K562 (cell line): ENCODE data around the gene ATP6V0E1. TPM values are rescaled to one million over a fixed set of nuclear protein-coding genes. Genes with fewer than 3 reads are reported as not detected.

ENCODE experiments used
- ATAC-seq: fragments of 200-7000 bp; cut with Tn5 transposase; 3 replicates; pipeline ENCODE4 v1.9.1; 2020; ENCODE audit warnings: moderate library complexity
- BruUV-seq: library from RNA; stranded (reverse); fragments of 400-500 nt; replicated peaks from 2 replicates; lab custom pipeline; 2021; lab: Mats Ljungman, UMichigan
- CTCF ChIA-PET: fragments of 300-600 bp; formaldehyde crosslinking; extraction: SDS; loops from one replicate; lab custom pipeline; 2021; ENCODE audit warnings: low intra/inter-chr PET ratio; lab: Yijun Ruan, JAX
- POLR2A ChIA-PET: fragments of 300-600, 350-650 bp; sonication (Branson Sonifier 250); formaldehyde crosslinking; extraction: SDS; loops from one replicate; lab custom pipeline; 2021; ENCODE audit warnings: antibody characterized with exemption, inconsistent platforms; lab: Yijun Ruan, JAX
- DNase-seq, 4 experiments: peaks; one replicate each; pipeline versions ENCODE4 v3.0.0 to v3.0.0-alpha.2; 2011 to 2018; ENCODE audit warnings: low spot score in 3 of 4, mixed read lengths in 3 of 4; ENCODE audit errors: extremely low read depth in 1 of 4
- FAIRE-seq: peaks from 2 replicates; lab custom pipeline; 2011; peaks lifted over from hg19 to GRCh38; lab: Jason Lieb, UNC
- H2AFZ ChIP-seq: 2 replicates; pipeline ENCODE4 v1.6.0; 2011; ENCODE audit warnings: low read depth, low read length, control low read depth, inconsistent platforms
- H3K27ac ChIP-seq: fragments of 200-600 bp; 3 replicates; pipeline ENCODE4 v1.8.0; 2011; ENCODE audit warnings: low read depth, mild to moderate bottlenecking, control low read depth, inconsistent platforms, low read length, moderate library complexity, mixed read lengths; ENCODE audit errors: extremely low read depth
- H3K27me3 ChIP-seq, 2 experiments: fragments of 300-600 bp in 1 of 2; 2 replicates in 1 of 2; 3 replicates in 1 of 2; pipeline versions ENCODE4 v1.6.0 to v1.8.0; 2011; ENCODE audit warnings: inconsistent platforms in 2 of 2, low read length in 2 of 2, mild to moderate bottlenecking in 1 of 2, mixed read lengths in 1 of 2, moderate library complexity in 1 of 2; ENCODE audit not compliant: control insufficient read depth in 2 of 2, insufficient read depth in 2 of 2
- H3K36me3 ChIP-seq: fragments of 300-600 bp; 3 replicates; pipeline ENCODE4 v1.8.0; 2011; ENCODE audit warnings: mild to moderate bottlenecking, low read length, inconsistent platforms; ENCODE audit not compliant: control insufficient read depth, insufficient read depth
- H3K4me1 ChIP-seq, 2 experiments: fragments of 200-600 bp in 1 of 2; replicated peaks in 1 of 2; 2 replicates in 1 of 2; 3 replicates in 1 of 2; pipeline versions ENCODE4 v1.5.1 to v1.8.0; 2011; ENCODE audit warnings: inconsistent platforms in 2 of 2, low read length in 2 of 2, mild to moderate bottlenecking in 1 of 2, mixed read lengths in 1 of 2, moderate library complexity in 1 of 2; ENCODE audit not compliant: control insufficient read depth in 2 of 2, insufficient read depth in 2 of 2
- H3K4me2 ChIP-seq: 2 replicates; pipeline ENCODE4 v1.6.1; 2011; ENCODE audit warnings: low read length, control low read depth, inconsistent platforms, mixed read lengths; ENCODE audit not compliant: insufficient read depth
- H3K4me3 ChIP-seq: fragments of 200-600 bp; sonication (generic), shearing (Covaris generic); 2 replicates; pipeline ENCODE4 v1.5.1; 2016; ENCODE audit warnings: control low read depth, inconsistent platforms
- H3K79me2 ChIP-seq: fragments of 200-600 bp; 3 replicates; pipeline ENCODE4 v1.8.0; 2011; ENCODE audit warnings: low read length, inconsistent platforms; ENCODE audit not compliant: control insufficient read depth, insufficient read depth
- H3K9ac ChIP-seq, 2 experiments: 2 replicates each; pipeline versions ENCODE4 v1.6.0 to v1.6.1; 2011; ENCODE audit warnings: low read depth in 2 of 2, low read length in 2 of 2, control low read depth in 1 of 2, inconsistent platforms in 1 of 2, mild to moderate bottlenecking in 1 of 2, mixed read lengths in 1 of 2; ENCODE audit not compliant: insufficient read depth in 1 of 2
- H3K9me1 ChIP-seq: one replicate; pipeline ENCODE4 v1.6.0; 2011; ENCODE audit warnings: inconsistent platforms, mild to moderate bottlenecking, low read length, moderate library complexity; ENCODE audit not compliant: control insufficient read depth, insufficient read depth
- H3K9me3 ChIP-seq: replicated peaks from 2 replicates; pipeline ENCODE4 v1.5.1; 2011; ENCODE audit warnings: low read depth, low read length, inconsistent platforms; ENCODE audit not compliant: control insufficient read depth, insufficient read depth
- H4K20me1 ChIP-seq: replicated peaks from 2 replicates; pipeline ENCODE4 v1.6.1; 2011; ENCODE audit warnings: low read length, inconsistent platforms, mixed read lengths; ENCODE audit not compliant: control insufficient read depth, insufficient read depth
- BRD9 ChIP-seq: fragments of 450-650 bp; IDR thresholded peaks from 2 replicates; pipeline ENCODE4 v1.6.1; 2018; ENCODE audit warnings: low read depth; ENCODE audit not compliant: partially characterized antibody
- DACH1 ChIP-seq: fragments of 450-650 bp; IDR thresholded peaks from 2 replicates; pipeline ENCODE4 v1.6.1; 2018; ENCODE audit not compliant: partially characterized antibody
- DMBX1 ChIP-seq: fragments of 250-450 bp; sonication (Bioruptor Pico); IDR thresholded peaks from 2 replicates; pipeline ENCODE4 v1.8.0; 2022; ENCODE audit warnings: inconsistent platforms, mild to moderate bottlenecking, moderate library complexity, borderline replicate concordance
- DNMT1 ChIP-seq: fragments of 450-650 bp; IDR thresholded peaks from 2 replicates; pipeline ENCODE4 v1.6.1; 2016; ENCODE audit warnings: antibody characterized with exemption, mild to moderate bottlenecking
- FOXA3 ChIP-seq, 2 experiments: fragments of 450-650 bp in 1 of 2; sonication (generic) in 1 of 2; formaldehyde crosslinking; IDR thresholded peaks in 1 of 2; conservative IDR thresholded peaks in 1 of 2; 2 replicates each; pipeline versions ENCODE4 v1.4.0 to v1.8.0; 2020 to 2022; ENCODE audit warnings: mild to moderate bottlenecking in 2 of 2, missing genetic modification reagents in 1 of 2
- HSF4 ChIP-seq: fragments of 250-450 bp; sonication (Bioruptor Pico); IDR thresholded peaks from 2 replicates; pipeline ENCODE4 v2.1.2; 2022; ENCODE audit warnings: mild to moderate bottlenecking, moderate library complexity, borderline replicate concordance
- NEUROD1 ChIP-seq: fragments of 150-350 bp; IDR thresholded peaks from 2 replicates; pipeline ENCODE4 v1.6.1; 2014; ENCODE audit warnings: borderline replicate concordance, low read length, low read depth; ENCODE audit not compliant: partially characterized antibody
- NR2C1 ChIP-seq, 2 experiments: fragments of 450-650 bp; IDR thresholded peaks; 2 replicates each; pipeline ENCODE4 v1.6.1; 2017; ENCODE audit warnings: mild to moderate bottlenecking in 2 of 2, antibody characterized with exemption in 1 of 2, inconsistent platforms in 1 of 2, missing compliant biosample characterization in 1 of 2, missing genetic modification characterization in 1 of 2
- POLR2A ChIP-seq: fragments of 450-650 bp; conservative IDR thresholded peaks from 2 replicates; pipeline ENCODE4 v1.6.1; 2016
- PRMT5 ChIP-seq: sonication (generic); formaldehyde crosslinking; IDR thresholded peaks from 2 replicates; pipeline ENCODE4 v1.5.0; 2020; ENCODE audit warnings: missing genetic modification reagents
- RBM25 ChIP-seq: fragments of 200-400 bp; formaldehyde crosslinking; IDR thresholded peaks from 2 replicates; pipeline ENCODE4 v1.6.1; 2018; ENCODE audit warnings: low read length, low read depth, moderate library complexity; ENCODE audit not compliant: severe bottlenecking
- THRB ChIP-seq: fragments of 450-650 bp; formaldehyde crosslinking; conservative IDR thresholded peaks from 2 replicates; pipeline ENCODE4 v1.4.0; 2022; ENCODE audit warnings: mild to moderate bottlenecking, missing genetic modification characterization
- ZNF121 ChIP-seq: sonication (generic); formaldehyde crosslinking; conservative IDR thresholded peaks from 2 replicates; pipeline ENCODE4 v1.8.0; 2022; ENCODE audit warnings: missing genetic modification reagents
- WGBS: fragments of 100-300 bp; shearing (Covaris generic); methylation state at CpG from one replicate; pipeline ENCODE4 v1.1.6; 2016; ENCODE audit warnings: low coverage, mixed read lengths; ENCODE audit not compliant: insufficient coverage; ENCODE audit errors: missing lambda C conversion rate; 5-methylcytosine and 5-hydroxymethylcytosine counted together
- in situ Hi-C: fragments of 300-500 bp; cut with MboI; formaldehyde crosslinking; loops from 4 replicates; pipeline ENCODE4 v1.15.0; 2018; ENCODE audit warnings: inconsistent platforms, mixed read lengths
- intact Hi-C: fragments of 100-400 bp; cut with micrococcal nuclease; formaldehyde crosslinking; loops from 2 replicates; pipeline ENCODE4 v1.14.2; 2022
- polyA plus RNA-seq, 8 experiments: library from polyadenylated mRNA; depleted of rRNA in 4 of 8; stranded (reverse) in 5 of 8; unstranded in 3 of 8; fragments of >200 nt; fragmentation: Nextera tagmentation in 2 of 8; fragmentation: Illumina TruSeq in 1 of 8; extraction: Ambion mirVana in 2 of 8; extraction: Trizol in 1 of 8; gene quantifications; 2 replicates each; pipeline versions ENCODE4 v1.2.1 to v1.2.3, GENCODE V29; 2011 to 2014; ENCODE audit warnings: inconsistent platforms in 1 of 8, missing spikeins in 1 of 8
- total RNA-seq, 7 experiments: library from RNA; depleted of rRNA in 6 of 7; stranded (reverse); fragments of >200 nt in 6 of 7; fragmentation: Illumina TruSeq in 2 of 7; extraction: Trizol in 2 of 7; gene quantifications; 2 replicates each; pipeline versions ENCODE4 v1.2.1 to v1.2.3, GENCODE V29; 2011 to 2021; ENCODE audit warnings: low replicate concordance in 1 of 7

The ATP6V0E1 gene
- total and polyA plus RNA-seq, 9 of the 15 experiments (the other 6 are each of a cell fraction or from before 2014, with no cell fraction given), result 63.8 to 395 (median 112) TPM

GRCh38 chr5:173004013-173004412, 20.4 kb downstream of the ATP6V0E1 start:
- WGBS, result 57% methylated on average over 2 of the region's 2 CpGs
- DNase-seq, result no peak
- Histone ChIP-seq H3K9ac (no peak overlapping the region), H3K4me1 (peaks cover 9 to 13% of the 10 kb centered on the region in 2 experiments; a peak in 4 of 5 replicates), H2AFZ (no peak overlapping the region), H3K79me2 (peaks cover 94% of the 10 kb centered on the region), H3K27ac (no peak overlapping the region), H3K9me1 (no peaks in the 10 kb centered on the region), H3K27me3 (no peaks in the 10 kb centered on the region), H3K36me3 (peaks cover 30% of the 10 kb centered on the region; the same call in 2 of the 3 replicates), H3K4me2 (no peak overlapping the region), H3K9me3 (no peaks in the 10 kb centered on the region), H3K4me3 (no peak overlapping the region), H4K20me1 (peaks cover 26% of the 10 kb centered on the region)
- no TSS peak for BruUV-seq
- TF ChIP-seq NR2C1 (IDR thresholded peaks at IDR 0.05), result no peak
- no peak for TF ChIP-seq NR2C1 (tag; IDR thresholded peaks at IDR 0.05)
- TF ChIP-seq ZNF121 (CRISPR knock-in tag), result no peak
- no peak for TF ChIP-seq DNMT1
- TF ChIP-seq BRD9, result no peak
- no peak for TF ChIP-seq DMBX1
- TF ChIP-seq POLR2A, result no peak
- no peak for FAIRE-seq
- in situ Hi-C loops, result no loop called here
- intact Hi-C loops, result no loop called here
- CTCF ChIA-PET, result no interaction called here
- POLR2A ChIA-PET, result interaction anchor here (1.1 kb wide), 1 partner anchor 9 kb away, joined by 3 read pairs; no protein-coding TSS in a partner anchor
- ATAC-seq, result no peak; the same call in 2 of the 3 replicates

GRCh38 chr5:173004447-173004846, 20.9 kb downstream of the ATP6V0E1 start:
- peaks cover 29% of the 10 kb centered on the region; the same call in 2 of the 3 replicates for H3K36me3 ChIP-seq
- H3K4me1 ChIP-seq, result peaks cover 9 to 13% of the 10 kb centered on the region in 2 experiments; a peak in 4 of 5 replicates
- no peaks in the 10 kb centered on the region for H3K9me1 ChIP-seq
- H3K4me2 ChIP-seq, result no peak overlapping the region
- CTCF ChIA-PET, result no interaction called here
- no peaks in the 10 kb centered on the region for H3K9me3 ChIP-seq
- H2AFZ ChIP-seq, result no peak overlapping the region
- FAIRE-seq (no peak), DNase-seq (no peak), ATAC-seq (no peak)
- H3K79me2 ChIP-seq, result peaks cover 94% of the 10 kb centered on the region
- intact Hi-C loops, result no loop called here
- BruUV-seq, result no TSS peak
- peaks cover 26% of the 10 kb centered on the region for H4K20me1 ChIP-seq
- H3K4me3 ChIP-seq, result no peak overlapping the region
- 80% methylated on average over 4 of the region's 5 CpGs for WGBS
- H3K9ac ChIP-seq, result no peak overlapping the region
- TF ChIP-seq FOXA3 (CRISPR knock-in tag; conservative IDR thresholded peaks at IDR 0.05 in 1 of 2, IDR thresholded peaks at IDR 0.05 in 1 of 2), result no peak
- TF ChIP-seq NEUROD1, result no peak
- TF ChIP-seq PRMT5, result no peak
- TF ChIP-seq THRB, result 0 out of 2 replicates have a peak, but pooled peaks have one; percentile 27
- TF ChIP-seq RBM25, result no peak
- no peak for TF ChIP-seq HSF4 (CRISPR knock-in tag)
- no peak for TF ChIP-seq DACH1
- POLR2A ChIA-PET, result interaction anchor here (1.1 kb wide), 1 partner anchor 8 kb away, joined by 3 read pairs; no protein-coding TSS in a partner anchor
- H3K27ac ChIP-seq, result no peak overlapping the region
- H3K27me3 ChIP-seq, result no peaks in the 10 kb centered on the region
- in situ Hi-C loops, result no loop called here
